Thyroid gland (tissue), 4 donors: ENCODE results near the gene SPDEF. TPM values are rescaled to one million over a fixed set of nuclear protein-coding genes. Genes with fewer than 3 reads are reported as not detected.

Source experiments
- DNase-seq, 2 donors: peaks; one replicate each; pipeline ENCODE4 v3.0.0-alpha.2; 2019
- H3K27ac ChIP-seq, 3 donors: fragments of 200-600 bp; sonication (generic); 1 replicate in 2 of 3; 2 replicates in 1 of 3; pipeline ENCODE4 v1.5.1; 2016 to 2019; ENCODE audit warnings: mild to moderate bottlenecking in 1 of 3, moderate library complexity in 1 of 3
- H3K27me3 ChIP-seq: fragments of 200-600 bp; sonication (generic); one replicate; pipeline ENCODE4 v1.5.1; 2019
- H3K36me3 ChIP-seq, 2 donors: fragments of 200-600 bp; sonication (generic); one replicate each; pipeline ENCODE4 v1.5.1; 2016 to 2019
- H3K4me1 ChIP-seq, 2 donors: fragments of 200-600 bp; sonication (generic); one replicate each; pipeline ENCODE4 v1.5.1; 2017 to 2019
- H3K4me3 ChIP-seq, 3 donors: fragments of 200-600 bp; sonication (generic); replicated peaks in 1 of 3; 1 replicate in 2 of 3; 2 replicates in 1 of 3; pipeline ENCODE4 v1.5.1; 2016; ENCODE audit warnings: mild to moderate bottlenecking in 1 of 3
- H3K9me3 ChIP-seq: fragments of 200-600 bp; sonication (generic); one replicate; pipeline ENCODE4 v1.5.1; 2017
- POLR2A ChIP-seq, 2 donors: fragments of 450-650 bp; IDR thresholded peaks; one replicate each; pipeline ENCODE4 v1.6.1; 2017; ENCODE audit warnings: antibody characterized with exemption in 2 of 2, mild to moderate bottlenecking in 2 of 2, moderate library complexity in 1 of 2
- WGBS, 2 donors: methylation state at CpG; one replicate each; pipeline ENCODE4 v1.1.5; 2017; 5-methylcytosine and 5-hydroxymethylcytosine counted together
- intact Hi-C: fragments of 100-400 bp; cut with DNase I; formaldehyde crosslinking; loops from one replicate; pipeline ENCODE4 v1.15.1; 2023
- total RNA-seq, 4 donors: library from RNA; depleted of rRNA; stranded (reverse); fragments of >200 nt; gene quantifications; one replicate each; pipeline ENCODE4 v1.2.3, GENCODE V29; 2016
- TF ChIP-seq, protein P1 (sequence below), 6 experiments: fragments of 200-600 bp in 3 of 6; fragments of 450-650 bp in 3 of 6; sonication (generic) in 3 of 6; IDR thresholded peaks; one replicate each; pipeline ENCODE4 v1.5.1; 2016 to 2019; ENCODE audit warnings: antibody characterized with exemption in 6 of 6, mild to moderate bottlenecking in 2 of 6, inconsistent platforms in 1 of 6, moderate library complexity in 1 of 6

Gene SPDEF
- total RNA-seq, 4 donors from 2014 or later = not detected

DNA sequence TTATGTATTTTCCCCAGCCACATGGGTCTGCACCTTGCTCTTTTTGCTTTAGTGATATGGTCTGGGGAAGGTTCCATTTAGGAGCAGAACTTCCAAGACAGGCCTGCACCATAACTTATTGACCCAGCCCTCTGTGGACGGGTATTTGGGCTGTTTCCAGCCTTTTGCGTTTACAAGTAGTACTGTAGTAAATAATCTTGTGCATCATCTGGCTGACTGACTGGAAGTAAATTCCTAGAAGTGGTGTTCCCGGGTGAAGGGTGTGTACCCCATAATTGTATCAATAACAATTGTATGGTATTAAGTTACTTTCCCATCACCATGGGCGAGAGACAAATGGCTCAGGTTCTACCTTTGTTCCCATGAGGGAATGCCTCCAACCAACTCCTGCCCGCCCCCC lies 31.6 kb downstream of the SPDEF start:
- Histone ChIP-seq H3K4me1 (peaks cover 12% of the 10 kb centered on the region in 2 donors), H3K36me3 (no peaks in the 10 kb centered on the region), H3K9me3 (no peaks in the 10 kb centered on the region), H3K27me3 (no peaks in the 10 kb centered on the region), H3K27ac (no peak overlapping the region), H3K4me3 (no peak overlapping the region)
- intact Hi-C loops = no loop called here
- TF ChIP-seq POLR2A (IDR thresholded peaks at IDR 0.05) = no peak
- TF ChIP-seq, protein P1, sequence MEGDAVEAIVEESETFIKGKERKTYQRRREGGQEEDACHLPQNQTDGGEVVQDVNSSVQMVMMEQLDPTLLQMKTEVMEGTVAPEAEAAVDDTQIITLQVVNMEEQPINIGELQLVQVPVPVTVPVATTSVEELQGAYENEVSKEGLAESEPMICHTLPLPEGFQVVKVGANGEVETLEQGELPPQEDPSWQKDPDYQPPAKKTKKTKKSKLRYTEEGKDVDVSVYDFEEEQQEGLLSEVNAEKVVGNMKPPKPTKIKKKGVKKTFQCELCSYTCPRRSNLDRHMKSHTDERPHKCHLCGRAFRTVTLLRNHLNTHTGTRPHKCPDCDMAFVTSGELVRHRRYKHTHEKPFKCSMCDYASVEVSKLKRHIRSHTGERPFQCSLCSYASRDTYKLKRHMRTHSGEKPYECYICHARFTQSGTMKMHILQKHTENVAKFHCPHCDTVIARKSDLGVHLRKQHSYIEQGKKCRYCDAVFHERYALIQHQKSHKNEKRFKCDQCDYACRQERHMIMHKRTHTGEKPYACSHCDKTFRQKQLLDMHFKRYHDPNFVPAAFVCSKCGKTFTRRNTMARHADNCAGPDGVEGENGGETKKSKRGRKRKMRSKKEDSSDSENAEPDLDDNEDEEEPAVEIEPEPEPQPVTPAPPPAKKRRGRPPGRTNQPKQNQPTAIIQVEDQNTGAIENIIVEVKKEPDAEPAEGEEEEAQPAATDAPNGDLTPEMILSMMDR (IDR thresholded peaks at IDR 0.05) = no peak
- no peak for DNase-seq
- 92 to 94% methylated on average over 5 of the region's 5 CpGs for WGBS, 2 donors

DNA sequence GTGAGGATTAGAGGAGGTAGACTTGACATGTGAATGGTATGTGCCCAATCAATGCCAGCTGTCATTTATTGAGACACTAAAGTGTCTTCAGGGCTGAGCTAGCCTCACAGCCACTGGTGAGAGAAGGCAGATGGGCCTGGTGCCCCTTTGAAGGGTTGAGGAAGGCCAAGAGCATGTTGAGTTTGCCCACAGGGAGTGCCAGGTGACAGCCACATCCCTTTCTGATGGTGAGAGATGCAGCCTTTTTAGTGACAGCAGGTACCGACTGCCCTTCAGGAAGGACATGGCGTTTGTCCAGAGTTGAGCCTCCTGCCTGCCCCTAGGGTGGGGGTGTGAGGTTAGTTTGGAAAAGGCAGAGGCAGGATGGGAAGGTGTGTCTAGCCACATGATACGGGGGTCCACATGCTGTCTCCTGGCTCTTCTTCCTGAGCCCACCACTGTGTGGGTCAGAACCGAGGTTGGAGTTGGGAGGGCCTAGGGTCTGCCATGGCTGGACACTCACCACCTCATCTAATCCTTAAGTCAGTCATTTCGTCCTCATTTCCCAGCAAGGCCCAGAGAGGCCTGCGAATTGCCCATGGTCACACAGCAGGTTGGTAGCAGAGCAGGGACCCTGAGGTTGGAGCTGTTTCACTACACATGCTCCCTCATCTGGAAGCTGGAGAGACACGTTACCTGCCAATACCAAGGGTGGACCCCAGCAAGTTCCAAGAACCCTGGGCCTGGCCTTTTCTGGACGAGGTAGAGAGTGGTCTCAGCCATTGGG lies 32.5 kb downstream of the SPDEF start:
- no peak overlapping the region for H3K27ac ChIP-seq
- no peak for DNase-seq
- intact Hi-C loops = no loop called here
- no peaks in the 10 kb centered on the region for H3K9me3 ChIP-seq
- TF ChIP-seq, protein P1 (IDR thresholded peaks at IDR 0.05) = no peak
- TF ChIP-seq POLR2A (IDR thresholded peaks at IDR 0.05) = no peak
- no peak overlapping the region for H3K4me3 ChIP-seq
- no peaks in the 10 kb centered on the region for H3K36me3 ChIP-seq
- H3K27me3 ChIP-seq = no peaks in the 10 kb centered on the region
- H3K4me1 ChIP-seq = peaks cover 4 to 6% of the 10 kb centered on the region in 2 donors
- 89 to 94% methylated on average over 8 of the region's 8 CpGs for WGBS, 2 donors

GRCh38 chr6:34522761-34523160 lies 33.4 kb downstream of the SPDEF start:
- H3K27me3 ChIP-seq = no peaks in the 10 kb centered on the region
- no peak overlapping the region for H3K4me3 ChIP-seq
- WGBS, 2 donors = 79 to 81% methylated on average over 9 to 10 of the region's 10 CpGs
- H3K4me1 ChIP-seq = peaks cover 4 to 6% of the 10 kb centered on the region in 2 donors
- no peak for DNase-seq
- intact Hi-C loops = no loop called here
- TF ChIP-seq, protein P1 (IDR thresholded peaks at IDR 0.05) = no peak
- no peak for TF ChIP-seq POLR2A (IDR thresholded peaks at IDR 0.05)
- no peaks in the 10 kb centered on the region for H3K9me3 ChIP-seq
- H3K36me3 ChIP-seq = no peaks in the 10 kb centered on the region
- H3K27ac ChIP-seq = no peak overlapping the region

DNA sequence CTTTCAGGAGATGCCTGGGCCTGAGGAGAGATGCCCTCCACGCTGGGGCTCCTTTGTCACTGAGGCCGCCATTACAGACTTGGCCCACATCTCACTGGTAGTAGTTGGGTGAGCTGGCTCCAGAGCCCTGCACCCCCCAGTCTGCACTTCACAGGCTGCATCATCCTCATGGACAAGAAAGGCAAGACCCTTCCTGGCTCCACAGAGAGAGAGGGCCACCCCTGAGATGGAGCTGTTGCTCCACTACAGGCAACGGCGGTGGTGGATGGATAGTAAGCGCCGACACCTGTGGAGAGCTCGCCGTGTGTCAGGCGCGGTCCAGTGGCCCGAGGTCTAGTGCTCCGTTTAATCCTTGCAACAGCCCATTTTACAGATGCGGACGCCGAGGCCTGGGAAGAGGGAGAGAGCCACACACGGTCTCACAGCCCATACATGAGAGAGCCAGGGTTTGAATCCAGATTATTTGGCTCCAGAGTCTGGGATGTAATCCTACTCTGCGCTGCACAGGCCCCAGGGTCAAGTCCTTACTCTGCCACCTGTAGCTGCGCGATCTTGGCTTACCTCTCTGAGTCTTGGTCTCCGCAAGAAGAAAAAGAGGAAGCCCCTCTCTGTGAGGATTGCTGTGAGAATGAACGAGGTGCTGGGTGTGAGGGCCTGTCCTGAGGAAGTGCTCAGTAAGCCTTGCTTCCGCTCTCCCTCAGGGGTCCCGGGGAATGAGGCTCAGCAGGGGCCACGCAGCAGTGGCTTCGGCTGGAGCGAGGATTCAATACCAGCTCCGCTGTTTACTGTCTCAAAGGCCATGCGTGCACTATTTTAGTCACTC lies 34.5 kb downstream of the SPDEF start:
- Histone ChIP-seq H3K9me3 (no peaks in the 10 kb centered on the region), H3K27ac (no peak overlapping the region), H3K36me3 (no peaks in the 10 kb centered on the region), H3K4me3 (no peak overlapping the region), H3K27me3 (no peaks in the 10 kb centered on the region), H3K4me1 (peaks cover 3 to 4% of the 10 kb centered on the region in 2 donors)
- TF ChIP-seq POLR2A (IDR thresholded peaks at IDR 0.05) = no peak
- TF ChIP-seq, protein P1 (IDR thresholded peaks at IDR 0.05) = no peak
- no peak for DNase-seq
- intact Hi-C loops = no loop called here
- WGBS, 2 donors = 88 to 90% methylated on average over 26 of the region's 28 CpGs
